COLO668 (cell line): ENCODE results near the gene DOK4.

Experiments used
- DNase-seq: peaks from one replicate; lab custom pipeline; 2025; ENCODE audit not compliant: unreplicated experiment; lab: John Stamatoyannopoulos, UW

DOK4 gene

GRCh38 chr16:57485916-57486857 lies at the start of gene DOK4:
Gene DOK4 (minus strand): TSS chr16:57486493. CDS start chr16:57479507, 6,986 bp downstream.
- DNase-seq: peak; percentile 87

- DNase-seq: peak; percentile 86
Observed at GRCh38 chr16:57535680-57536305, 49.5 kb upstream of the DOK4 start.

GRCh38 chr16:57534881-57535658 lies 48.8 kb upstream of the DOK4 start:
- no peak for DNase-seq

GRCh38 chr16:57534337-57534880 lies 48.1 kb upstream of the DOK4 start:
- no peak for DNase-seq

GRCh38 chr16:57533431-57534336 lies 47.4 kb upstream of the DOK4 start:
- DNase-seq: peak; percentile 35

- DNase-seq: no peak
Observed at GRCh38 chr16:57532266-57532625, 46.0 kb upstream of the DOK4 start.

- DNase-seq: no peak
Observed at GRCh38 chr16:57531635-57532265, 45.5 kb upstream of the DOK4 start.

- DNase-seq: no peak
Observed at GRCh38 chr16:57531253-57531575, 44.9 kb upstream of the DOK4 start.

- no peak for DNase-seq
Observed at GRCh38 chr16:57530522-57531252, 44.4 kb upstream of the DOK4 start.

- DNase-seq: peak; percentile 60
Observed at GRCh38 chr16:57530104-57530521, 43.8 kb upstream of the DOK4 start.

GRCh38 chr16:57529391-57530103 lies 43.3 kb upstream of the DOK4 start:
- no peak for DNase-seq

- peak; percentile 75 for DNase-seq
Observed at GRCh38 chr16:57528499-57529390, 42.5 kb upstream of the DOK4 start.

GRCh38 chr16:57527610-57528360 lies 41.5 kb upstream of the DOK4 start:
- DNase-seq: no peak

- no peak for DNase-seq
Observed at GRCh38 chr16:57527027-57527426, 40.7 kb upstream of the DOK4 start.

- DNase-seq: no peak
Observed at GRCh38 chr16:57526498-57526897, 40.2 kb upstream of the DOK4 start.

GRCh38 chr16:57525761-57526160 lies 39.5 kb upstream of the DOK4 start:
- DNase-seq: no peak

GRCh38 chr16:57522960-57523359 lies 36.7 kb upstream of the DOK4 start:
- DNase-seq: no peak
